Heart left ventricle (tissue), 16 donors: ENCODE measurements around the gene PGLYRP2. TPM values are rescaled to one million over a fixed set of nuclear protein-coding genes. Genes with fewer than 3 reads are reported as not detected.
A peak's percentile ranks its signal among the peaks of the same experiment; 100 is the strongest.
"Not testable (repeated sequence)": the region's sequence is repeated elsewhere in the genome, so short reads cannot be mapped to it uniquely, and the experiment has no call there.

ENCODE experiments used
- ATAC-seq, 4 donors: fragments of 200-7000 bp; cut with Tn5 transposase; one replicate each; pipeline ENCODE4 v1.9.1; 2020 to 2022; ENCODE audit warnings: moderate library complexity in 4 of 4, mild to moderate bottlenecking in 3 of 4, moderate number of reproducible peaks in 1 of 4
- DNase-seq, 5 donors: peaks; one replicate each; pipeline ENCODE4 v3.0.0-alpha.2; 2020
- H3K27ac ChIP-seq, 12 donors: fragments of 200-600 bp; sonication (generic) in 4 of 12; one replicate each; pipeline versions ENCODE4 v1.5.0 to v1.8.0; 2016 to 2022; ENCODE audit warnings: mild to moderate bottlenecking in 2 of 12
- H3K27me3 ChIP-seq, 9 donors: fragments of 200-600 bp; sonication (generic) in 2 of 9; one replicate each; pipeline versions ENCODE4 v1.5.1 to v1.8.0; 2016 to 2022; ENCODE audit warnings: mild to moderate bottlenecking in 3 of 9
- H3K36me3 ChIP-seq, 9 donors: fragments of 200-600 bp; sonication (generic) in 2 of 9; one replicate each; pipeline versions ENCODE4 v1.5.0 to v1.8.0; 2018 to 2022; ENCODE audit warnings: mild to moderate bottlenecking in 2 of 9
- H3K4me1 ChIP-seq, 12 donors: fragments of 200-600 bp; sonication (generic) in 4 of 12; one replicate each; pipeline versions ENCODE4 v1.5.0 to v1.8.0; 2016 to 2022; ENCODE audit warnings: mild to moderate bottlenecking in 3 of 12
- H3K4me3 ChIP-seq, 12 donors: fragments of 200-600 bp; sonication (generic) in 4 of 12; one replicate each; pipeline versions ENCODE4 v1.5.0 to v1.8.0; 2017 to 2022; ENCODE audit warnings: mild to moderate bottlenecking in 9 of 12, moderate library complexity in 4 of 12
- H3K9me3 ChIP-seq, 12 donors: fragments of 200-600 bp; sonication (generic) in 4 of 12; one replicate each; pipeline versions ENCODE4 v1.5.0 to v1.8.0; 2016 to 2022; ENCODE audit warnings: mild to moderate bottlenecking in 1 of 12
- CTCF ChIP-seq, 12 donors: fragments of 200-600 bp; sonication (generic) in 4 of 12; IDR thresholded peaks; one replicate each; pipeline versions ENCODE4 v1.5.0 to v1.8.0; 2018 to 2022; ENCODE audit warnings: antibody characterized with exemption in 12 of 12, mild to moderate bottlenecking in 5 of 12
- POLR2A ChIP-seq, 2 donors: fragments of 450-650 bp; IDR thresholded peaks; one replicate each; pipeline ENCODE4 v1.6.1; 2017; ENCODE audit warnings: antibody characterized with exemption in 2 of 2, mild to moderate bottlenecking in 2 of 2, moderate library complexity in 2 of 2
- WGBS, 4 donors: extraction: QIAGEN DNeasy Blood & Tissue Kit in 2 of 4; methylation state at CpG; one replicate each; pipeline versions ENCODE4 v1.1.5 to v1.1.7; 2013 to 2018; 5-methylcytosine and 5-hydroxymethylcytosine counted together
- intact Hi-C, 10 donors: fragments of 100-400 bp; cut with DNase I; formaldehyde crosslinking; loops; one replicate each; pipeline versions ENCODE4 v1.11.1 to v1.14.2; 2022
- polyA plus RNA-seq, 2 donors: library from polyadenylated mRNA; stranded (reverse); fragments of 200-250 nt; gene quantifications; one replicate each; pipeline ENCODE4 v1.2.3, GENCODE V29; 2013
- total RNA-seq, 9 donors: library from RNA; depleted of rRNA in 2 of 9; stranded (reverse); fragments of >200 nt in 2 of 9; fragmentation: NEBNext Ultra II Directional in 3 of 9; extraction: Animal tissue kit (Norgen Biotek cat#: 25700) in 3 of 9; gene quantifications; one replicate each; pipeline versions ENCODE4 v1.1.0 to v1.2.4, GENCODE V29; 2016 to 2023
- donor health status: ischemic (EF 13 %, LVEDD 7.1; RV severe dilation, severe dysfunction).
- donor health status: healthy with polysubstance abuse.
- donor health status: DM: no; HTN: yes; CAD: no.
- donor health status: DM: no; HTN: no; CAD: no.
- donor health status: ischemic (EF 25% LVEDD 6.9; RV normal size, moderate dysfunction).
- donor health status: ischemic (EF 25% LVEDD 5.7; RV mildly dilated, moderate dysfunction).
- donor health status: healthy.
- donor health status: DM: yes; HTN: yes; CAD: no.
- donor health status: ischemic (EF 35%, LVEDD 5.7; RV mildly dilated, moderate dysfunction).
- donor health status: nonischemic (EF 11% LVEDD 7.7; RV severe dilation, severe dysfunction).
- donor health status: DM: yes; HTN: yes; CAD: no.
- donor health status: PGD.
- donor health status: ischemic (EF 29% LVEDD 5.4; RV normal size, mild dysfunction).
- donor health status: nonischemic (EF 23%, LVEDD 6.1; RV moderate dilation, normal function).

The PGLYRP2 gene
- total and polyA plus RNA-seq, 11 donors: not detected

- Histone ChIP-seq H3K27me3 (peaks cover 0 to 24% (median 5%) of the 10 kb centered on the region in 9 donors), H3K36me3 (no peaks in the 10 kb centered on the region), H3K27ac (no peak overlapping the region), H3K9me3 (no peaks in the 10 kb centered on the region), H3K4me1 (peaks cover 0 to under 1% (median 0%) of the 10 kb centered on the region in 12 donors), H3K4me3 (no peak overlapping the region)
- TF ChIP-seq CTCF (IDR thresholded peaks at IDR 0.05) (no peak), POLR2A (IDR thresholded peaks at IDR 0.05) (no peak)
- intact Hi-C loops: loop anchor here in 1 of 10 donors (5.0 kb wide), 1 partner anchor 82 kb away; no protein-coding TSS in a partner anchor
- ATAC-seq: no peak
- no peak for DNase-seq
- WGBS, 4 donors: 79 to 85% (median 82%) methylated on average over 4 of the region's 4 CpGs
These were observed 4.1 kb downstream of the PGLYRP2 start for GRCh38 chr19:15475169-15475568.

- H3K4me3 ChIP-seq, ATAC-seq, H3K9me3 ChIP-seq, H3K36me3 ChIP-seq, H3K27ac ChIP-seq, DNase-seq, intact Hi-C loops: not testable (repeated sequence)
- WGBS, 4 donors: 74 to 81% (median 77%) methylated on average over 4 of the region's 4 CpGs
- Histone ChIP-seq H3K4me1 (peaks cover 0 to 12% (median 2%) of the 10 kb centered on the region in 12 donors), H3K27me3 (peaks cover 4 to 38% (median 14%) of the 10 kb centered on the region in 9 donors)
These were observed 5.5 kb downstream of the PGLYRP2 start for GRCh38 chr19:15473821-15474220.

- H3K4me1 ChIP-seq: peaks cover 0 to 22% (median 2%) of the 10 kb centered on the region in 12 donors
- H3K36me3 ChIP-seq: no peaks in the 10 kb centered on the region
- WGBS, 4 donors: 45 to 56% (median 50%) methylated on average over 23 to 31 of the region's 31 CpGs
- no peak for ATAC-seq
- H3K9me3 ChIP-seq: no peaks in the 10 kb centered on the region
- DNase-seq: no peak
- intact Hi-C loops: no loop called here
- TF ChIP-seq POLR2A (IDR thresholded peaks at IDR 0.05) (no peak), CTCF (IDR thresholded peaks at IDR 0.05) (no peak)
- no peak overlapping the region for H3K4me3 ChIP-seq
- H3K27me3 ChIP-seq: peaks cover 4 to 54% (median 29%) of the 10 kb centered on the region in 9 donors
- no peak overlapping the region for H3K27ac ChIP-seq
These were observed 7.6 kb downstream of the PGLYRP2 start for GRCh38 chr19:15471639-15472101.

- intact Hi-C loops: no loop called here
- no peaks in the 10 kb centered on the region for H3K36me3 ChIP-seq
- ATAC-seq (peak in 2 of 4 donors; percentile 76 to 77), DNase-seq (no peak)
- H3K27ac ChIP-seq: no peak overlapping the region
- TF ChIP-seq CTCF (IDR thresholded peaks at IDR 0.05) (no peak), POLR2A (IDR thresholded peaks at IDR 0.05) (no peak)
- H3K27me3 ChIP-seq: peaks cover 4 to 62% (median 29%) of the 10 kb centered on the region in 9 donors
- 2 to 10% (median 4%) methylated on average over 7 to 65 of the region's 65 CpGs for WGBS, 4 donors
- H3K9me3 ChIP-seq: no peaks in the 10 kb centered on the region
- peaks cover 0 to 34% (median 2%) of the 10 kb centered on the region in 12 donors for H3K4me1 ChIP-seq
- peak overlapping the region in 11 of 12 donors; percentile 8 to 55 (median 35) for H3K4me3 ChIP-seq
These were observed 9.6 kb downstream of the PGLYRP2 start for GRCh38 chr19:15469513-15470297.
